Smooth muscle cell (in vitro differentiated cells): ENCODE results near the gene C6orf89. TPM values are rescaled to one million over a fixed set of nuclear protein-coding genes. Genes with fewer than 3 reads are reported as not detected.

Experiments
- DNase-seq: peaks from one replicate; lab custom pipeline; 2025; ENCODE audit not compliant: unreplicated experiment; lab: John Stamatoyannopoulos, UW
- H2AFZ ChIP-seq: fragments of 200-600 bp; sonication (generic); 2 replicates; pipeline ENCODE4 v1.6.0; 2016; ENCODE audit warnings: antibody characterized with exemption, low read depth, mild to moderate bottlenecking
- H3F3A ChIP-seq: fragments of 200-600 bp; sonication (generic); 2 replicates; pipeline ENCODE4 v1.6.0; 2017; ENCODE audit warnings: antibody characterized with exemption, low read depth
- H3K27ac ChIP-seq: fragments of 200-600 bp; sonication (generic); 2 replicates; pipeline ENCODE4 v1.5.1; 2016; ENCODE audit warnings: low read depth, mild to moderate bottlenecking
- H3K27me3 ChIP-seq: fragments of 200-600 bp; sonication (generic); 2 replicates; pipeline ENCODE4 v1.6.1; 2016; ENCODE audit warnings: low read depth, mild to moderate bottlenecking
- H3K36me3 ChIP-seq: fragments of 200-600 bp; sonication (generic); 2 replicates; pipeline ENCODE4 v1.5.1; 2016; ENCODE audit warnings: low read depth
- H3K4me1 ChIP-seq: fragments of 200-600 bp; sonication (generic); 2 replicates; pipeline ENCODE4 v1.5.1; 2016; ENCODE audit warnings: low read depth
- H3K4me2 ChIP-seq: fragments of 200-600 bp; sonication (generic); 2 replicates; pipeline ENCODE4 v1.6.0; 2016; ENCODE audit warnings: mild to moderate bottlenecking
- H3K4me3 ChIP-seq: fragments of 200-600 bp; sonication (generic); 2 replicates; pipeline ENCODE4 v1.5.1; 2016; ENCODE audit warnings: mild to moderate bottlenecking
- H3K79me2 ChIP-seq: fragments of 200-600 bp; sonication (generic); 2 replicates; pipeline ENCODE4 v1.6.0; 2016; ENCODE audit warnings: low read depth, mild to moderate bottlenecking
- H3K9ac ChIP-seq: fragments of 200-600 bp; sonication (generic); 2 replicates; pipeline ENCODE4 v1.6.0; 2016; ENCODE audit warnings: low read depth
- H3K9me3 ChIP-seq: fragments of 200-600 bp; sonication (generic); replicated peaks from 2 replicates; pipeline ENCODE4 v1.5.1; 2016; ENCODE audit warnings: low read depth
- H4K20me1 ChIP-seq: fragments of 200-600 bp; sonication (generic); 2 replicates; pipeline ENCODE4 v1.6.0; 2016; ENCODE audit warnings: low read depth
- CTCF ChIP-seq: fragments of 200-600 bp; sonication (generic); IDR thresholded peaks from 2 replicates; pipeline ENCODE4 v1.5.1; 2017; ENCODE audit warnings: borderline replicate concordance, mild to moderate bottlenecking, antibody characterized with exemption; ENCODE audit not compliant: insufficient read depth, poor library complexity, severe bottlenecking
- WGBS: methylation state at CpG from one replicate; pipeline ENCODE4 v1.1.7; 2016; ENCODE audit warnings: low lambda C conversion rate; 5-methylcytosine and 5-hydroxymethylcytosine counted together
- polyA plus RNA-seq: library from polyadenylated mRNA; unstranded; fragments of >200 nt; fragmentation: Nextera tagmentation; extraction: Ambion mirVana; gene quantifications from 2 replicates; pipeline ENCODE4 v1.2.1, GENCODE V29; 2016
- total RNA-seq: library from RNA; depleted of rRNA; stranded (reverse); fragments of >200 nt; gene quantifications from 2 replicates; pipeline ENCODE4 v1.2.3, GENCODE V29; 2014

C6orf89 gene
- total and polyA plus RNA-seq, 2 experiments from 2014 or later, result 44.6 to 45.7 TPM

DNA sequence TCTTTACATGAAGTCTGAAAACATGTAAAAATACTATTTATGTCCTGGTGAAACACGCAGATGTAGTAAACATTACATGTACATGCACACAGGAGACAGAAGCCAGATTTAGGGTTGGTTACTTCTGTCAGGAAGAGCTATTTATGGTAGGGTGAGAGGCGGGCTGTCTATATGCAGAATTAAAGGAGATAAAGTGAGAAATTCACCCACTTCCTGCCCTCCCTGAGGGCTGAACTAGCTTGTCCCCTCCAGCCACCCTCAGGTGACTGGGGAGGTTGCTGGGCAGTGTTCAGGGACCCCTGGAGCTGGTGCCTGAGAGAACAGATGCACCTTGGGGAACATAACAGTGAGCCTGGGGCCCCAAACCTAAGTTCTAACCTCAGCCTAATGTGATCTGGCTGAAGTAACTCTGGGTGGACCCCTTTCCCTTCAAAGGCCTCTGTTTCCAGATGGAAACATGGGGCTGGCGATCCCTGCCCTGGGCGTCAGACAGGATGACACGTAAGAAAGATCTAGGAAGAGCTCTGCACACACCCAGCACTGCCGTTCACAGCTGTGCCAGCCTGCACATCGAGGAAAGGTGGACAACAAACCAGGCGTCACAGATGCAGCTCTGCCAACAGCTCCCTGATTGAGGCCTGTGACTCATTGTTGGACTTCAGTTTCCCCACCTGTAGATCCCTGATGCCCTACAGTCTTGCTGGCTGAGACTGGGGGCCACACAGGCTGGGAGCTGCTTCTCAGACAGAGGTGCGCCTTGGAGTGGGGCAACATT lies 70.1 kb downstream of the C6orf89 start:
- Histone ChIP-seq H2AFZ (peak overlapping the region; percentile 9), H3K27ac (no peak overlapping the region), H3K9ac (no peak overlapping the region), H3F3A (no peaks in the 10 kb centered on the region), H3K36me3 (no peaks in the 10 kb centered on the region), H4K20me1 (no peaks in the 10 kb centered on the region), H3K9me3 (no peaks in the 10 kb centered on the region), H3K79me2 (no peaks in the 10 kb centered on the region), H3K4me3 (no peak overlapping the region), H3K27me3 (no peaks in the 10 kb centered on the region), H3K4me1 (no peaks in the 10 kb centered on the region), H3K4me2 (no peak overlapping the region)
- no peak for TF ChIP-seq CTCF
- no peak for DNase-seq
- WGBS, result 78% methylated on average over 9 of the region's 9 CpGs

- Histone ChIP-seq H3K9me3 (no peaks in the 10 kb centered on the region), H3K36me3 (no peaks in the 10 kb centered on the region), H4K20me1 (no peaks in the 10 kb centered on the region), H3K79me2 (no peaks in the 10 kb centered on the region), H3K4me3 (no peak overlapping the region), H3K27ac (no peak overlapping the region), H3F3A (no peaks in the 10 kb centered on the region), H2AFZ (no peak overlapping the region), H3K4me2 (no peak overlapping the region), H3K4me1 (no peaks in the 10 kb centered on the region), H3K27me3 (no peaks in the 10 kb centered on the region), H3K9ac (no peak overlapping the region)
- no peak for TF ChIP-seq CTCF
- DNase-seq, result no peak
These were observed 70.7 kb downstream of the C6orf89 start for GRCh38 chr6:36956446-36956820.

GRCh38 chr6:36957773-36958271 lies 72.1 kb downstream of the C6orf89 start:
- no peaks in the 10 kb centered on the region for H3F3A ChIP-seq

More at GRCh38 chr6:36957773-36958271, 72.1 kb downstream of the C6orf89 start:
- H3K9ac ChIP-seq, result no peak overlapping the region
- H3K4me2 ChIP-seq, result no peak overlapping the region
- H3K36me3 ChIP-seq, result no peaks in the 10 kb centered on the region
- DNase-seq, result no peak
- no peaks in the 10 kb centered on the region for H3K79me2 ChIP-seq
- H3K4me1 ChIP-seq, result no peaks in the 10 kb centered on the region
- no peaks in the 10 kb centered on the region for H3K27me3 ChIP-seq
- H2AFZ ChIP-seq, result no peak overlapping the region
- no peak overlapping the region for H3K27ac ChIP-seq
- H3K9me3 ChIP-seq, result no peaks in the 10 kb centered on the region
- TF ChIP-seq CTCF, result no peak
- 83% methylated on average over 9 of the region's 9 CpGs for WGBS
- no peaks in the 10 kb centered on the region for H4K20me1 ChIP-seq
- H3K4me3 ChIP-seq, result no peak overlapping the region
